ENCODE data around the gene ZBTB2.
"Not testable (repeated sequence)": the region's sequence is repeated elsewhere in the genome, so short reads cannot be mapped to it uniquely, and the experiment has no call there.

ZBTB2 gene

DNA sequence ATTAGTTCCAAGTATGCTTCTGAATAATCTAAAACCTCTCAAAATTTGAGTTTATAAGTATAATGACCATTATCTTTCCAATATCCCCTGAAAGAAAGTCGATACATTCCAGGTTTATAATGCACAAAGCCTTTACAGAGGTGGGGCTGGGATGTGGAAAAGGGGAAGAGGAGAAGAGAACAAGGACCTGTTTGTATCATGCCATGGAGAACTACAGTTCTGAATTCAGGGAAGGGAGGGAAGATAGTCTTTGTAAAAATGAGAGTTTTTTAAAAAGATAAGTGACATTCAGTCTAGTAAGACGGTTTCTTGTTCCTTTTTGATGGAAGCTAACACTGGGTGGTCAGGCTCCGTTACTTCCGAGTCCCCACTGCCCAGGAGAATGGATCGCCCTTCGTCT, 26.1 kb downstream of the ZBTB2 start:
- no peak for FAIRE-seq

GRCh38 chr6:151359486-151359885, 31.9 kb downstream of the ZBTB2 start:
- no peak for FAIRE-seq

DNA sequence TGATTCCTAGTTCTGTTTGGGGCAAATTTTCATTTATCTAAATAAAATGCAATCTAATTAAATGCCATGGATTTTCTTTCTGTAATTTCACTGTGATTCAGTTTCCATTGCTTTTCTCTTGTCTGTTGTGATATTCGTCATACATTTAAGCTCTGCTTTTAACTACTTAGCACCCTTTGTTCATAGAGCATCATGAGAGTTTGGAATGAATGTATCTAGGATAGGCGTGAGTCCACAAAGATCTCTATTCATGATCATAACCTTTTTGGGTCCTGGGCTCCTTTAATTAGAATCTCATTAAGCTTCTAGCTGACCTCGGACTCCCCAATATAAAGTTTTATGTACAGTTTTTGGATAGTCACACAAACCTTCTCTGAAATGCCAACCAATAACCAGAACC, 32.9 kb downstream of the ZBTB2 start:
- no peak for FAIRE-seq

GRCh38 chr6:151357758-151358436, 33.5 kb downstream of the ZBTB2 start:
- no peak for FAIRE-seq

GRCh38 chr6:151356983-151357382, 34.4 kb downstream of the ZBTB2 start:
- FAIRE-seq: not testable (repeated sequence)

DNA sequence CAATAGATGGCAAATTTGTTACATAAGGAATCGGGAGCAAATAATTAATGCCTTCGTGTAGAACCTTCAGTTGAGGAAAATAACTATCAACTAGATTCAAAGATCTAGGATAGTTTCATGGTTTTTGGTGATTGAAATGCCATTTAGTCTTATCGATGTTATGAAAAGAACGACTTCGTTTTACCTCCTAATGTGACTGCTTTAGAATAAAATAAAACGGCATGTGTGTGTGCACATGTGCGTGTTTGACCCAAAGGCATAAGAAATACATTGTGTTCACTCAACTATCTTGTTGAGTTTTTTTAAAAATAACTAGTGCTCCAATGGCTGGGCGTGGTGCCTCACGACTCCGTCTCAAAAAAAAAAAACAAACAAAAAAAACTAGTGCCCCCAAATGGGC, 37.6 kb downstream of the ZBTB2 start:
- no peak for FAIRE-seq

GRCh38 chr6:151352410-151353396, 38.7 kb downstream of the ZBTB2 start:
- no peak for FAIRE-seq

DNA sequence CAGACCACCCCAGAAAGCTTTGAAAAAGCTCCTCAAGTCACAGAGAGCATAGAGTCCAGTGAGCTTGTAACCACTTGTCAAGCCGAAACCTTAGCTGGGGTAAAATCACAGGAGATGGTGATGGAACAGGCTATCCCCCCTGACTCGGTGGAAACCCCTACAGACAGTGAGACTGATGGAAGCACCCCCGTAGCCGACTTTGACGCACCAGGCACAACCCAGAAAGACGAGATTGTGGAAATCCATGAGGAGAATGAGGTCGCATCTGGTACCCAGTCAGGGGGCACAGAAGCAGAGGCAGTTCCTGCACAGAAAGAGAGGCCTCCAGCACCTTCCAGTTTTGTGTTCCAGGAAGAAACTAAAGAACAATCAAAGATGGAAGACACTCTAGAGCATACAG, 39.6 kb downstream of the ZBTB2 start:
- FAIRE-seq: no peak

GRCh38 chr6:151351146-151351700, 40.1 kb downstream of the ZBTB2 start:
- FAIRE-seq: no peak

DNA sequence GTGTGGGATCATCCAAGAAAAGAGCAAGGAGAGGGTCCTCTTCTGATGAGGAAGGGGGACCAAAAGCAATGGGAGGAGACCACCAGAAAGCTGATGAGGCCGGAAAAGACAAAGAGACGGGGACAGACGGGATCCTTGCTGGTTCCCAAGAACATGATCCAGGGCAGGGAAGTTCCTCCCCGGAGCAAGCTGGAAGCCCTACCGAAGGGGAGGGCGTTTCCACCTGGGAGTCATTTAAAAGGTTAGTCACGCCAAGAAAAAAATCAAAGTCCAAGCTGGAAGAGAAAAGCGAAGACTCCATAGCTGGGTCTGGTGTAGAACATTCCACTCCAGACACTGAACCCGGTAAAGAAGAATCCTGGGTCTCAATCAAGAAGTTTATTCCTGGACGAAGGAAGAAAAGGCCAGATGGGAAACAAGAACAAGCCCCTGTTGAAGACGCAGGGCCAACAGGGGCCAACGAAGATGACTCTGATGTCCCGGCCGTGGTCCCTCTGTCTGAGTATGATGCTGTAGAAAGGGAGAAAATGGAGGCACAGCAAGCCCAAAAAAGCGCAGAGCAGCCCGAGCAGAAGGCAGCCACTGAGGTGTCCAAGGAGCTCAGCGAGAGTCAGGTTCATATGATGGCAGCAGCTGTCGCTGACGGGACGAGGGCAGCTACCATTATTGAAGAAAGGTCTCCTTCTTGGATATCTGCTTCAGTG, 40.8 kb downstream of the ZBTB2 start:
- no peak for FAIRE-seq

GRCh38 chr6:151349651-151350270, 41.6 kb downstream of the ZBTB2 start:
- no peak for FAIRE-seq

DNA sequence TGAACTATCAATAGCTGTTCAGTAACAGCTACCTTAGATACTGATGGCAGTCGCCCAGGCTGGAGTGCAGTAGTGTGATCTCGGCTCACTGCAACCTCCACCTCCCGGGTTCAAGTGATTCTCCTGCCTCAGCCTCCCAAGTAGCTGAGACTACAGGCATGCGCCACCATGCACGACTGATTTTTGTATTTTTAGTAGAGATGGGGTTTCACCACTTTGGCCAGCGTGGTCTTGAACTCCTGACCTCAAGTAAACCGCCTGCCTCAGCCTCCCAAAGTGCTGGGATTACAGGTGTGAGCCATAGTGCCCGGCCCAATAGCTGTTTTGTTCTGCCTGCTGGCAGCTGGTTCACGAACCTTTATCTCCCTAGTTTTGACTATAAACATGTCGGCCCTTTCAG, 48.6 kb downstream of the ZBTB2 start:
- FAIRE-seq: not testable (repeated sequence)

DNA sequence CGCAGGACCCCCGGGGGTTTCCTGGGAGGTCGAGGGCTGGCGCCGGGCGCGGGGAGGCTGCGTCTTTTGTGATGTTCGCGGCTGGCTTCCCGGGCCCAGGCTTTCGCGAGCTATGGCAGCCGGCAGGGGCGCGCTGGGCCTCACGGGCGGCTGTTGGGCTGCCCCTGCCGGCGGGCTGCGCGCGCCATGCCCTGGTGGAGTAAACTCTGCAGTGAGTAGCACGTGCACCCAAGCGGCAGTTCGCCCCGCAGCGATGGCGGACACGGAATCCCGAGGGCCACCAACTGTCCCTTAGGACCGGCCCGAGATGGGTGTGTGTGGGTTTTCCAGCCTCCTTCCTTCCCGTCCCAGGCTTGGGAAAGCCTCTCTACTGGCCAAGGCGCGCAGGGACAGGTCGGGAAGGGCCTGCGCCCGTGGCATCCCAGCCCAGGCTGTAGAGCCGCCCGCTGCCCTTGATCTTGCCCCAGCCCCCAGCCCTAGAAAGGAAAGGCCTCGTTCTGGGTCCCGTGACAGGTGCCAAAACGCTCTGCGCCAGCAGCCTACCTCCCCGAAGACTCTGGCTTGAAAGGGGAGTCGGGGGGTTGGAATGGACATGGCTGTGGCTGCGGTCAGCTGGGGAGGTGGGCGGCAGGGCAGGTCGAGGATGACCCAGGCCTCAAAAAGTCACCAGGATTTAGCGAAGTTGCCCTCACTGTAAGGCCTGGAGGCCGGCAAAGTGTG, 49.7 kb downstream of the ZBTB2 start:
- no peak for FAIRE-seq

DNA sequence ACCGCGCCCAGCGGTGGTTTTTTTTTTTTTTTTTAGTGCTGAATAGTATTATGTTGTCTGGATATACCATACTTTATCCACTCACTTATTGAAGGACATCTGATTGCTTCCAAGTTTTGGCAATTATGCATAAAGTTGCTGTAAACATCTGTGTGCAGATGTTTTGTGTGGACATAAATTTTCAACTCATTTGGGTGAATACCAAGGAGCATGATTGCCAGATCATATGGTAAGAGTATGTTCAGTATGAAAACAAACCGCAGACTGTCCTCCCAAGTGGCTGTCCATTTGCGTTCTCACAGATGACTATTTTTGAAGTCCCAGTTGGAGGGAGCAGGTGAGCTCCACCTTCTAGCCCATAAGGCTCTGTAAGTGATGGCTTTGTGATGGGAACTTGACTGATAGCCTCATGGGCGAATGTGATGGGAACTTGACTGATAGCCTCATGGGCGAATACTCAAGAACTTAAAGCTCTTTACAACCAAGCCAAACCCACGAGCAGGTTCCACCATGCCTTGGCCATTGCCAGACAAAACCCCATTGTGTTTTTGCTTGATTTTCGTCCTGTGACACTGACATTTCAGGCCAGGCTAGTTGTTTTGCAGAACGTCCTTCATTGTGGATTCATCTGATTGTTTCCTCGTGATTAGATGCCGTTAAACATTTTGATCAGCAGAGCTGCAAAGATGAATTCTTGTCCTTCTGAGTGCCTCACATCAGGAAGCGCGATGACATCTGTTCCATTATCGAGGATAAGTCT, 51.0 kb downstream of the ZBTB2 start:
- FAIRE-seq: no peak

GRCh38 chr6:151339369-151339768, 52.0 kb downstream of the ZBTB2 start:
- FAIRE-seq: no peak

DNA sequence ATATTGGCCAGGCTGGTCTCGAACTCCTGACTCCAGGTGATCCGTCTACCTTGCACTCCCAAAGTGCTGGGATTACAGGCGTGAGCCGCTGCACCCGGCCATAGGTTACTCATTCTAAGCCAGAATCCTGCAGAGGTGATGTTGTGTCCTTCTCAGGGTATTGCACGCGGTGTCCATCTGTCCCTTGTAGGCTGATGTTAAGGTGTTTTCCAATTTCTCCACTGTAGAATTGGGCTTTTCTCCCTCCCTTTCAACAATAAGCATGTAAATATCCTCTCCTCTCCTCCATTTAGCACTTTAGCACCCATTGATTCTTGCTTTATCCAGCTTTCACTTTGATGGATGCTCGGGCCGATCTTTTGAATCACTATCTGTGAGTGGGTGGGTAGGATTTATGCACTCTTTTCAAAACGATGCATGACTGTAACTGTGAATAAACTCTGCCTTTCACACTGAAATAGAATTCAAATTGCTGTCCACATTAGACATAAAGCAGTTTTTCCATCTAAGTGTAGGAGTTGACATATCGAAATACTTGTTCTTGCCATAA, 52.6 kb downstream of the ZBTB2 start:
- FAIRE-seq: no peak

DNA sequence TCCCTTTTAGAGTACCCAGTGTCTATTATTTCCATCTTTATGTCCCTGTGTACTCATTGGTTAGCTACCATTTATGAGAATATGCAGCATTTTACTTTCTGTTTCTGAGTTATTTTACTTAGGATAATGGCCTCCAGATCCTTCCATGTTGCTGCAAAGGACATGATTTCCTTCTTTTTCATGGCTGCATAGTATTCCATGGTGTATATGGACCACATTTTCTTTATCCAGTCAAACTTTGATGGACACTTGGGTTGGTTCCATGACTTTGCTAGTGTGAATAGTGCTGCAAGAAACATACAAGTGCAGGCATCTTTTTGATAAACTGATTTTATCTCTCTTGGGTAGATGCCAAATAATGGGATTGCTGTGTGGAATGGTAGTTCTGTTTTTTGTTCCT, 55.4 kb downstream of the ZBTB2 start:
- no peak for FAIRE-seq

DNA sequence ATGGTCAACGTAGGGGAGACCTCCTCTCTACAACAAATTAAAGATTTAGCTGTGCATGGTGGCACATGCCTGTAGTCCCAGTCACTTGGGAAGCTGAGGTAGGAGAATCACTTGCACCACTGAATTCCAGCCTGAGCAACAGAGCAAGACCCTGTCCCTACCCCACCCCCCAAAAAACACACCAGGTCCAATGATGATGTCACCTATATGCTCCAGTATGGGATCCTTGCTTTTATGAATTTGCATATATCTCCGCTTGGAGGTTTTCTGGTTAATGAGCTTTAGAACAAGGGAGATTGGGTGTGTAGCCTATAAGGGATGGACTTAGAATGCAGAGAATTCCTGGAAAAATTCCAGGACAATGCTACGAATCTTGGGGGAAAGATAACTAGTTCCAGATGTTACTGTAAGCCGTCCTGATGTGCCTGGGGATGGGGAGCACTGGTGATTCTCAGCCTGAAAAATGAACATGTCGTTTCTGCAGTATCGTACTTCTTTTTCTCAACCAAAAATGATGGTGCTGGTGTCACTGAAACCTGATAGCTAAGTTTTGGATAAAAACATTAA, 61.1 kb downstream of the ZBTB2 start:
- no peak for FAIRE-seq

DNA sequence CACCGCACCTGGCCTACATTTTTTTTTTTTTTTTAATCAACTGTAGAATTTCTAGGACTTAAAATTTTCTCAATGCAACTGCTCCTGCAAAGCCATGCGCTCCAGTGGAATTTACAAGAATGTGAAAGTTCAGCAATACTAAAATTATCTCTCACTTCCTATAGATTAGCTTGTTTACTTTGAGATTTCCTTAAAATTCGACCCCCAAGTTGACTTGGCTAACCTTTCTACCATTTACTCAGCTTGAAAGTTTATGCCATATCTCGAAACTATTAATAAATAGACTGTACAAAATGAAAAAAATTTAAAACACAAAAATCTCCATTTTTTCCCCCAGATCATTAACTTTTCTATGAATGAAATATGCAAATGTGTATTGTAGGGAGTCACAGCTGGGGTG, 64.3 kb downstream of the ZBTB2 start:
- no peak for FAIRE-seq

- FAIRE-seq: no peak
These were observed 65.1 kb downstream of the ZBTB2 start for GRCh38 chr6:151326116-151326825.

Measured in islet of Langerhans (tissue), 1 donor.